Esophagus mucosa (tissue), 1 donor: ENCODE data around the gene FKBP15. TPM values are rescaled to one million over a fixed set of nuclear protein-coding genes. Genes with fewer than 3 reads are reported as not detected.
"Not testable (repeated sequence)": the region's sequence is repeated elsewhere in the genome, so short reads cannot be mapped to it uniquely, and the experiment has no call there.

ENCODE experiments used
- ATAC-seq: fragments of 200-7000 bp; cut with Tn5 transposase; one replicate; pipeline ENCODE4 v1.9.1; 2020
- total RNA-seq: library from RNA; stranded (reverse); gene quantifications from one replicate; pipeline ENCODE4 v1.2.4, GENCODE V29; 2023
- donor health status: DM: yes; HTN: yes; CAD: no.

The FKBP15 gene
- total RNA-seq, 1 donor from 2014 or later: 18.8 TPM

DNA sequence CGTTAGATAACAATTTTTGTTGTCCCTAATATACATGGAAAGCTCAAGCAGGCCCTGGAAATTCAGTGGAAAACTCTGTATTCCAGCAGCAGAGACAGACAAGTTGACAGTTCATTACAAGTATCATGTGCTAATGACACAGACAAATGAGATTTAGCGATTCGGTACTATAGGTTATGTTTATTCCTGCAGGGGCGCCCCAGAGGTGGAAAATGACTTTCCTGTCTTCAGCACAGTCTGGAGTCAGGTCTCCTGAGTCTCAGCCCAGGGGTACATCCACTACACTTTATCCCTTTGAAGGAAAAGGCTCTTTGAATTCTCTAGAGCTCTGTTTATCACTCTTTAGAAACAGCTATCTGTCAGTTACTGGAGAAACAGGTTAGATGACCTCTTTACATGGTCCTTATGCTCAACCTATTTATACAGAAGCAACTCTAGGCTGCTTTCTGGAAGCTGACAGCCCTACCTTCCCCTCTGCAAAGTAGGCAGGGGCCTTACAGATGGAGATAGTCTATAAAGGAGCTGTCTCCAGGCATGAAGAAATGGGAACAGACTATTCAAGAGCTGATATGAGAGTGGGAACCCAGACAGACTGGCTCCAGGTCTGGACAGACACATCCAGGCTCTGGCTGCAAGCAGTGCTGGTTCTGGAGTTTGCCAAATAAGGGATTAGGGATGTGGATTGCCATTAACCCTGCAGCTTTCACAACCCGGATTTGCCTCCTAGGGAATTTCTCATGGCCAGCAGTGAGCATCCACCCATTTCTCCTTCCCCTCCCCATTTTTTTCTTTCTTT lies 77.4 kb downstream of the FKBP15 start:
- ATAC-seq: no peak

DNA sequence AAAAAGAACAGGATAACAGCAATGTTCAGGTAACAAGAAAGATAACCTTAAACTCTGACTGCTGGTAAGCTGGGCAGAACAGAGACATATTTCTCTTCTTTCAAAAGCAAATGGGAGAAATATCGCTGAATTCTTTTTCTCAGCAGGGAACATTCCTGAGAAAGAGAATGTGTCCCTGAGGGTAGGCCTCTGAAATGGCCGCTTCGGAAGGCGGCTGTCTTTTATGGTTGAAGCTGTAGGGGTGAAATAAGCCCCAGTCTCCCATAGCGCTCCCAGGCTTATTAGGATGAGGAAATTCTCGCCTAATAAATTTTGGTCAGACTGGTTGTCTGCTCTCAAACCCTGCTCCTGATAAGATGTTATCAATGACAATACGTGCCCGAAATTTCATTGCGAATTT lies 80.2 kb downstream of the FKBP15 start:
- not testable (repeated sequence) for ATAC-seq

DNA sequence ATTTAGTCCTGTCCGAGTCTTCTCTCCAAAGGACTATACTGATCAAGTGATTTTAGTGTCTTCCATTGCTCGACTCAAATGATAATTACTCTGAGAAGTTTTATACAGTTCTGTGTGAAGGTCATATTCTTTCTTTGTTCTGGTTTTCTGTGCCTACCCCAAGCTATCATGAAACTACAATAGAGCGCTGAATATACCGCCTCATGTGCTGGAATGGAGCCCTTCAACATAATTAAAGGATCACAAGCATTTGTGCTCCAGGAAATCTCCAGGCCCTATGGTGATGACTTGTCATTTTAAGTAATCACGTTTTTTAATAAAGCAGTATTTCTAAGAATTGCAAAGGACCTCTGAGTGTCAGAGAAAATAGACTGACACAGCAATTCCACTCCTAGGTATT lies 81.1 kb downstream of the FKBP15 start:
- no peak for ATAC-seq

DNA sequence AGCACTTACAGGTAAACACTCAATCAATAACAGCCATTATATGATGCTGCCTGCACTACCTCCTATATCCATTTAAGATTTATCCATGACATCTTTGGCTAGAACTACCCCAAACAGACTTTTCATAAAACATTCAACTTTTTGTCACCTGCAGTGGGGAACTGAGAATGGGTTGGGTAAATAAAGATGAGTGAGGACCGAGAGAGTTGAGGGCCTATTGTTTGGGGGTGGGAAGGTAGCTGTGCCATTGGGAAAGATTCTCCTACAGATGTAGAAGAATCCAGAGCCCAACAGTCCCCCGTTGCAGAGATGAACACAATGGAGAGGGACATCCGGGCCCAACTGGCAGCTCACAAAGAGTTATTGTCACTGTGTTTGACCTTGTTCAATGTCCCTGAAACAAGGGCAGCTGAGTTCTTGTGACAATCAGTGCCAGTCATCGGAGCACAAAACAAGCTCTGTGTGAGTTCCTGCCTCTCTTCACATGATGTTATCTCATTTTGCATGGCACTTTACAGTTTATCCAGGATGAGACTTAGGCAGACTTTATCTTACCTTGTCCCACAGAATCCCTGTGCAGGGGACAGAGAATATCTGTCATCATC lies 81.8 kb downstream of the FKBP15 start:
- no peak for ATAC-seq

DNA sequence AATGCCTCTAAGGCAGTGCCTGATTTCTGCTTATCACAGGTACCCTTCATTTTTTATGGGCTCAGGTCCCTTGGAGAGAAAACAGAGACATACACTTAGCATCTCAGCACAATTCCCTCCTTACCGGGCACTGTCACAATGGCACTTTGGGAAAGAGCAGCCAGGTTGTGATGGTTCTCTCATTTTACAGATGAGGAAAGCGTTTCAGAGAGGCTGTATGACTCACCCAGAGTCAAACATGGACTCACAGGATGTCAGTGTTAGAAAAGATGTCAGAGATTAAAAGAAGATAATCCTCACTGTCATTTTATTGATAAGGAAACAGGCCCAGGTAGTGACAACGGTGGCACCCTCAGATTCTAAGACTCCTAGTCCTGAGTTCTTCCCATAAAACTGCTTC lies 82.3 kb downstream of the FKBP15 start:
- ATAC-seq: no peak

DNA sequence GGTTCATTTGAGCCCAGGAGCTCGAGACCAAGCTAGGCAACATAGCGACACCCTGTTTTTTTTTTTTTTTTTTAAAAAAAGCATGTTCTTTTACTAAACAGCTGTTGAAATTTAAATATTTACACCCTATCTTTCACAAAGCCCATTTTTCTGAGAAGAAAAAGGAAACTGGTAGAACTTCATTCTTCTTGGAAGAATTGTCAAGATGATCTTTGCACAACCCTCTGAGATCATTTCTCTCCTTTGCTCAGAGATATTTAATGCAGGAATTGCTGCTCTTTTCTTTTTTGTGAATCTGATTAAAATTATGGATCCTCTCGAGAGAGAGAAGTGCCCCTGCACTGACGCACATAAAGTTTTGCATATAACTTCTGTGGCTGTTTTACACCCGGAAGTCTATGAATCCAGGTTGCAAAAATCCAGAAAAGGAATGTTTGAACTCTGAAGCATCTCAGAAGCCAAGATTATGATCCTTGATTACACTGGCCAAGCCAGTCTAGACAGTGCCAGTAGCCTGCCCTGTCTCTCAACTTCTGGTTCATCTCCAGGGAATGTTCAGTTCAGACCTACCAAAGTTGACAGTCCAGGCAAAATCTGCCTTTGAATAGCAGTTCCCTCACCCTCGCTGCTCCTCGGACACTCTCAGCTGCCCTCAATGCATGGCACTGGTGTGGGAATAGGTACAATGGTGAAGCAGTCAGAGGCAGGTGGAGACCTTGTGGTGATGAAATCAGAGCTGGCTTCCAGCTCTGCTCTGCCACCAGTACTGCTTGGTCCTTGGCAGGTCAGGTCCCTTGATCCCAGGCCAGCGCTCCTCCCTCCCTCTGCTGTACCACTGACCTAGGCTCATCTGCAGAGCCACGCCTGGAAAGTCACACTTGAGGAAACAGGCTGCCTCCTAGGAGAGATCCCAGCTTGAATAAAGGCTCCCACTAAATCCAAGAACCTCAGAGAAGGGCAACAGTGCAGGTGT lies 83.6 kb downstream of the FKBP15 start:
- ATAC-seq: no peak

DNA sequence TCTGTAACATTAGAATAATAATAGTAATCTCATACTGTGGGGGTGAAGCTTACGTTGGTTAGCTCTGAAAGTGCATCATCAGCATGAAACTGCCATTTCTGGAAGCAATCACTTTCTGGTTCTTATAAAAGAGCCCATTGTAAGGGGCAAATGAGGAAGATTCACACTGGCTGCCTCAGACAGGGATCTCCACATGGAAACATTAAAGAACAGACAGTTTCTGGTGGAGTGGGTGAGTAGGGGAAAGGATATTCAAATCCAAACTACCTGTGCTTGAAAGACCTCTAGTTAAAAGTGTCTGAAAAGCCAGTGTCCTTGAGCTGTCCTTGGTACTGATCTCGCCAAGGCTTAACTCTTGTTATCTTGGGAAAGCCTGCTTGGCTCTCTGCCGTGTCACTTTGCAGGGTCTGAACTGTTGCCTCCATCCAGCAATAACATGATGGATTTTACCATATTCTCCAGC lies 89.4 kb downstream of the FKBP15 start:
- no peak for ATAC-seq

DNA sequence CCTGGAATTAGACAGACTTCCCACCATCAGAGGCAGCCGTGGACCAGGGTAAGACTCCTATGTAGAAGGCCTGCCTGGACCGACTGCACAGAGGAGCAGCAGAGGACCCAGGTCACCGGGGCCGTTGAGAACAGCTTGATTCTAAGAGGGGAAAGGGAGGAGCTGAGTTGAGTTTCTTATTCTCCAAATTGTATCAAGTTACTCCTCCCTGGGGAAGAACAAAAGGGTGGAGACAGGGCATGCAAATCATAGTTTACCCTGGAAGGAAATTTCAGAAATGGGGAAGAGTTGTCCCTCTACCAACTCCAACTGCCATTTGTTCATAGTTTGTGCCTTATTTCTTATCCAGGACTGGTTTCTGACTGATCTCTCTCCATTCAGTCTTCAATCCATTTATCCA lies 91.2 kb downstream of the FKBP15 start:
- ATAC-seq: no peak

DNA sequence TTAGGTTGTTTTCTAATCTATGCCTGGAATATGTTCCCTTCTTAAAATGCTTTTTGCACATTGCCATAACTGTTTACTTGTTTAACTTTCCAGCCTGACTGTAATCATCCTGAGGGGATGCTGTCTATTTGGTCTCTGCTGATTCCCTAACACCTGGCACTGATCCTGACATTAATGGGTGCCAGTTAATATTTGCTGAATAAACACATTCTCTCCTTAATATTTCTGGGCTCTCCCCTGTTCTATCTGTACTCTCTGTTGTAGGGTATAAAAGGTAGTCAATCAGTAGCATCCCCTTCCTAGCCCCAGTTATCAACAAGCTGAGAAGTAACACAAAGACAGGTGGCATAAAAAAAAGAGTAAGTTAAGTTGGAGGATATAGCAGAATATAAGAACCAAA lies 91.6 kb downstream of the FKBP15 start:
- ATAC-seq: no peak

DNA sequence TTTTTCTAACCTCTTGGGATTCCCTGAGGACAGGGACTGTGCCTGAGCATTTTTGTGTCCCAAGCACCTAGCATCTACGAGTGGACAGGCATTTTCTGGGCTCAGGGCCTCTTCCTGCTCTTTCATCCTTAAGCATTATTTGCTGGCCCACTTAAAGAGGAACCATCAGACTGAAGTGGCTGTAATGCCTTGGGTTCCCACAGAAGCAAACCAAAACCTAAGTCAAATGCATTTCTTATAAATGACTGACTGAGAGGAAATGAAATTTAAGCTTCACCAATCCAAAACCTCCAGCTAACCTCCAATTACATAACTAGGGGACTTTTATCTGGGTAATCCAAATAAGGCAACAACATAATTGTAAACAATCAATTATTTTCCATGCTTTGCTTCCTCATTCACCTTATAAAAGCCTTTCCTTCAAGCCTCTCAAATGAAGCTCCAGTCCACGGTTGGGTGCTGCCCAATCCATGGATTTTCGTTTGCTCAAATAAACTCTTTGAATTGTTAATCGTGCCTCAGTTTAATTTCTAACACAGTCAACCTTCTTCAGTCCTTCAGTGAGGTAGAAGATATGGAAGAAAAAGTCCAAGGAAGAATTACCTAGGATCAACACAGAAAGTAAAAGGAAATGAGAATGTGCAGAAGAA lies 95.6 kb downstream of the FKBP15 start:
- ATAC-seq: no peak

DNA sequence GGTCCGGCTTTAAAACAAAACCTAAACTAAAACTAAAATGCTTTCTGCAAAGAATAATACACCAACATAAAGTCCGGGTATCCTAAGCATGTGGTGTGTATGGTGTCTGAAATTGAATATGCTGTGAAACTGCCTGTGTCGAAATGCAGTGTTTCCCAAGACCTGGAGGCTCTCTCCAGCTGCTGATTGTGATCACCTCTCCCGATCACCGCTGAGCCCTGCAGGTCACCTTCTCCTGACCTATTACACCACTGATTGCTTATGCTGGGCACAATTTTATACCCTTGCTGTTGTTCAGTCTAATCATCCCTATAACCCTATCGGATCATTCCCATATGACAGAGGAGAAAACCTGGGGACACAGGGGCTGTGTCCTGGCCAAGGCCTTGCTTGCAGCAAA lies 102.2 kb downstream of the FKBP15 start:
- ATAC-seq: not testable (repeated sequence)

Other genes starting within 250 kb of the FKBP15 start
- 1.0 TPM for gene ZNF883, start 209.1 kb downstream of the FKBP15 start, total RNA-seq
- 1.1 TPM for gene ZFP37, start 164.6 kb downstream of the FKBP15 start, total RNA-seq
- gene SLC31A2, start 70.3 kb downstream of the FKBP15 start, total RNA-seq: 5.3 TPM
- 22.2 TPM for gene SLC31A1, start 267 bp upstream of the FKBP15 start, total RNA-seq
- 15.3 TPM for gene CDC26, start 54.3 kb upstream of the FKBP15 start, total RNA-seq
- gene PRPF4, start 54.4 kb upstream of the FKBP15 start, total RNA-seq: 15.6 TPM
- 4.2 TPM for gene RNF183, start 82.1 kb upstream of the FKBP15 start, total RNA-seq
- 3.7 TPM for gene WDR31, start 119.0 kb upstream of the FKBP15 start, total RNA-seq
- gene BSPRY, start 128.3 kb upstream of the FKBP15 start, total RNA-seq: 37.6 TPM
- gene HDHD3, start 155.7 kb upstream of the FKBP15 start, total RNA-seq: 41.2 TPM
- 55.2 TPM for gene ALAD, start 180.0 kb upstream of the FKBP15 start, total RNA-seq
- gene POLE3, start 189.4 kb upstream of the FKBP15 start, total RNA-seq: 39.7 TPM
- 0.36 TPM for gene C9orf43, start 189.5 kb upstream of the FKBP15 start, total RNA-seq
- 22.8 TPM for gene RGS3, start 242.4 kb upstream of the FKBP15 start, total RNA-seq